K562 (cell line): ENCODE data around the gene EEF2. TPM values are rescaled to one million over a fixed set of nuclear protein-coding genes. Genes with fewer than 3 reads are reported as not detected.

Source experiments
- BRD9 ChIP-seq: fragments of 450-650 bp; IDR thresholded peaks from 2 replicates; pipeline ENCODE4 v1.6.1; 2018; ENCODE audit warnings: low read depth; ENCODE audit not compliant: partially characterized antibody
- CTBP1 ChIP-seq: fragments of 450-650 bp; IDR thresholded peaks from 2 replicates; pipeline ENCODE4 v1.6.1; 2016; ENCODE audit warnings: borderline replicate concordance
- ESRRA ChIP-seq: fragments of 450-650 bp; IDR thresholded peaks from 2 replicates; pipeline ENCODE4 v1.6.1; 2014; ENCODE audit warnings: low read depth, mild to moderate bottlenecking, moderate library complexity, borderline replicate concordance
- FIP1L1 ChIP-seq: fragments of 200-400 bp; formaldehyde crosslinking; IDR thresholded peaks from 2 replicates; pipeline ENCODE4 v1.6.1; 2018; ENCODE audit warnings: mild to moderate bottlenecking, low read depth, low read length; ENCODE audit not compliant: poor library complexity, severe bottlenecking
- FOSL1 ChIP-seq: fragments of 200-800 bp; sonication (Bioruptor generic); conservative IDR thresholded peaks from 2 replicates; pipeline ENCODE4 v1.6.1; 2016; ENCODE audit warnings: missing genetic modification characterization, missing compliant biosample characterization
- HMGXB4 ChIP-seq: sonication (generic); formaldehyde crosslinking; IDR thresholded peaks from 2 replicates; pipeline ENCODE4 v1.8.1; 2023; ENCODE audit warnings: mild to moderate bottlenecking, missing genetic modification reagents
- JUND ChIP-seq, 2 experiments: IDR thresholded peaks; 2 replicates in 1 of 2; 3 replicates in 1 of 2; pipeline ENCODE4 v1.6.1; 2011; ENCODE audit warnings: borderline replicate concordance in 2 of 2, low read depth in 2 of 2, low read length in 2 of 2, improper control_type of control experiment in 1 of 2, missing biosample characterization in 1 of 2, missing genetic modification characterization in 1 of 2, missing genetic modification reagents in 1 of 2
- MBD2 ChIP-seq: sonication (generic); IDR thresholded peaks from 2 replicates; pipeline ENCODE4 v1.6.1; 2016; ENCODE audit warnings: low read depth, borderline replicate concordance
- PHF21A ChIP-seq: fragments of 450-650 bp; IDR thresholded peaks from 2 replicates; pipeline ENCODE4 v1.6.1; 2017; ENCODE audit warnings: low read depth, borderline replicate concordance
- PRMT5 ChIP-seq: sonication (generic); formaldehyde crosslinking; IDR thresholded peaks from 2 replicates; pipeline ENCODE4 v1.5.0; 2020; ENCODE audit warnings: missing genetic modification reagents
- RBBP5 ChIP-seq: fragments of 200-600 bp; sonication (generic); IDR thresholded peaks from 2 replicates; pipeline ENCODE4 v1.6.1; 2012; ENCODE audit warnings: borderline replicate concordance, mild to moderate bottlenecking, low read length, control low read depth, inconsistent platforms; ENCODE audit not compliant: insufficient read depth, poor library complexity, severe bottlenecking
- TEAD1 ChIP-seq, 2 experiments: fragments of 450-650 bp in 1 of 2; sonication (generic) in 1 of 2; formaldehyde crosslinking; IDR thresholded peaks; 2 replicates each; pipeline versions ENCODE4 v1.4.0 to v1.8.0; 2020 to 2022; ENCODE audit warnings: mild to moderate bottlenecking in 2 of 2, missing genetic modification reagents in 1 of 2
- ZC3H11A ChIP-seq: IDR thresholded peaks from 2 replicates; pipeline ENCODE4 v1.6.1; 2012; ENCODE audit warnings: low read depth, low read length, improper control_type of control experiment
- ZNF184 ChIP-seq: sonication (generic); formaldehyde crosslinking; IDR thresholded peaks from 2 replicates; pipeline ENCODE4 v1.5.0; 2020; ENCODE audit warnings: missing genetic modification reagents
- ZNF384 ChIP-seq: IDR thresholded peaks from 2 replicates; pipeline ENCODE4 v1.6.1; 2012; ENCODE audit warnings: low read depth, low read length, improper control_type of control experiment
- ZNF561 ChIP-seq: fragments of 450-650 bp; formaldehyde crosslinking; conservative IDR thresholded peaks from 2 replicates; pipeline ENCODE4 v1.4.0; 2020; ENCODE audit warnings: mild to moderate bottlenecking, moderate library complexity
- polyA plus RNA-seq, 8 experiments: library from polyadenylated mRNA; depleted of rRNA in 4 of 8; stranded (reverse) in 5 of 8; unstranded in 3 of 8; fragments of >200 nt; fragmentation: Nextera tagmentation in 2 of 8; fragmentation: Illumina TruSeq in 1 of 8; extraction: Ambion mirVana in 2 of 8; extraction: Trizol in 1 of 8; gene quantifications; 2 replicates each; pipeline versions ENCODE4 v1.2.1 to v1.2.3, GENCODE V29; 2011 to 2014; ENCODE audit warnings: inconsistent platforms in 1 of 8, missing spikeins in 1 of 8
- total RNA-seq, 7 experiments: library from RNA; depleted of rRNA in 6 of 7; stranded (reverse); fragments of >200 nt in 6 of 7; fragmentation: Illumina TruSeq in 2 of 7; extraction: Trizol in 2 of 7; gene quantifications; 2 replicates each; pipeline versions ENCODE4 v1.2.1 to v1.2.3, GENCODE V29; 2011 to 2021; ENCODE audit warnings: low replicate concordance in 1 of 7

The EEF2 gene
- total and polyA plus RNA-seq, 9 of the 15 experiments (the other 6 are each of a cell fraction or from before 2014, with no cell fraction given): 372 to 3,003 (median 1,453) TPM

DNA sequence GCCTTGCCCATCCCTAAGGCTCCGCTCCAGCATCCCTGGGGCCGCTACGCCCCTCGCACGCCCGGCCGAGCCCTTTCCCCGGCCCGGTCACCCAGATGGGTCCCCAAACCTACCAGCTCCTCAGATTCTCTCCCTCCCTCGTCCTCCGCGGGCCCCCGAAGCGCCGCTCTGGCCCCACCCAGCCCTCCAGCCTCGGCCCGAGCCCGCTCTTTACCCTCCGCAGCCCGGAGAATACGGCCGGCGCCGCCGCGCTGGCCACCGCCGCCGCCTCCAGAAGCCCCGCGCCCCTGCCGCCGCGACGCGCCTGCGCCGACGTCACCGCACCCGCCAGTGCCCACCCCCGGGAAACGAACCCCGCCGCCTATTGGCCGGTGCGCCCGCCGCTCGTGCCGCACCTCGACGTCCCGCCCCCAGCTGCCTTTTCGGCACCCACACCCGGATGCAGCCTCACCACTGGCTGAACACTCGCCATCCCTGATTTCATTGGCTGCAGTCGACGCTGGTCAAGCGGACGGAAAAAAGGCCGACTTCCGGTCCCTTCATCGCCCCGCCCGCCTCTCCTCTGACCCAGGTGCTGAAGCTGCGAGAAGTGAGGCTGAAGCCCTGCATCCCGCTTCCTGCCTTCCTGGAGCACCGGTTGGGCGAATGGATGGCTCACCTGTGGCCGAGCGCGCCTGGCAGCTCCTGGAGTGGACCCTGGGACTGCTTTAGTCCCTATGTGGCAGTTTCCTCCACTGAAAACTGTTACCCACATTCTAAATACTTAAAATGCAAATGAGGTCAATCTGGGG is 14.3 kb downstream of the EEF2 start, which contains the start of gene DAPK3 (continued):
- TF ChIP-seq PHF21A (no peak), TEAD1 (CRISPR knock-in tag; IDR thresholded peaks at IDR 0.05) (0 out of 4 replicates have a peak, but pooled peaks of 1 of the 2 experiments have one; percentile 26), ZC3H11A (peak; percentile 17; the same call in 1 of the 2 replicates), FIP1L1 (peak; percentile 28), MBD2 (peak; percentile 95), ZNF384 (peak; percentile 64; the same call in 1 of the 2 replicates), RBBP5 (peak; percentile 55), FOSL1 (tag) (no peak), BRD9 (no peak), JUND (IDR thresholded peaks at IDR 0.05; ENCODE audit: borderline replicate concordance, low read depth, low read length) (peak; percentile 59), JUND (tag; IDR thresholded peaks at IDR 0.05; ENCODE audit: borderline replicate concordance, low read depth, low read length) (no peak; the same call in 2 of the 3 replicates), ZNF184 (CRISPR knock-in tag) (no peak), ESRRA (peak; percentile 53; the same call in 1 of the 2 replicates), HMGXB4 (CRISPR knock-in tag) (peak; percentile 82; the same call in 1 of the 2 replicates), PRMT5 (CRISPR knock-in tag) (no peak), ZNF561 (CRISPR knock-in tag) (no peak), CTBP1 (peak; percentile 82)
